Lung (tissue), 12 donors: ENCODE results near the gene INPP4B. TPM values are rescaled to one million over a fixed set of nuclear protein-coding genes. Genes with fewer than 3 reads are reported as not detected.
"Not testable (repeated sequence)": the region's sequence is repeated elsewhere in the genome, so short reads cannot be mapped to it uniquely, and the experiment has no call there.

Experiments used
- ATAC-seq: fragments of 200-7000 bp; cut with Tn5 transposase; one replicate; pipeline ENCODE4 v1.9.1; 2020; ENCODE audit warnings: moderate number of reproducible peaks; ENCODE audit not compliant: insufficient read depth, low FRiP score
- DNase-seq, 3 donors: peaks; one replicate each; pipeline ENCODE4 v3.0.0-alpha.2; 2013 to 2017
- H3K27ac ChIP-seq, 2 donors: one replicate each; pipeline ENCODE4 v1.5.1; 2013; ENCODE audit warnings: mild to moderate bottlenecking in 2 of 2, moderate library complexity in 2 of 2, control low read depth in 1 of 2, inconsistent platforms in 1 of 2, low read depth in 1 of 2, low read length in 1 of 2
- H3K27me3 ChIP-seq, 3 donors: one replicate each; pipeline ENCODE4 v1.5.1; 2013; ENCODE audit warnings: low read length in 2 of 3; ENCODE audit not compliant: control insufficient read depth in 3 of 3, insufficient read depth in 3 of 3
- H3K36me3 ChIP-seq, 4 donors: one replicate each; pipeline ENCODE4 v1.5.1; 2013; ENCODE audit warnings: low read length in 4 of 4, mild to moderate bottlenecking in 1 of 4, moderate library complexity in 1 of 4; ENCODE audit not compliant: control insufficient read depth in 4 of 4, insufficient read depth in 4 of 4
- H3K4me1 ChIP-seq, 5 donors: one replicate each; pipeline ENCODE4 v1.5.1; 2013; ENCODE audit warnings: low read length in 5 of 5, mild to moderate bottlenecking in 2 of 5, moderate library complexity in 1 of 5; ENCODE audit not compliant: control insufficient read depth in 5 of 5, insufficient read depth in 5 of 5
- H3K4me3 ChIP-seq: one replicate; pipeline ENCODE4 v1.5.1; 2013; ENCODE audit warnings: mild to moderate bottlenecking, control low read depth, moderate library complexity
- H3K9ac ChIP-seq, 2 donors: one replicate each; pipeline ENCODE4 v1.5.1; 2013; ENCODE audit warnings: low read length in 2 of 2, control low read depth in 1 of 2; ENCODE audit not compliant: insufficient read depth in 1 of 2
- H3K9me3 ChIP-seq, 4 donors: one replicate each; pipeline ENCODE4 v1.5.1; 2013; ENCODE audit warnings: low read length in 3 of 4, mild to moderate bottlenecking in 1 of 4, moderate library complexity in 1 of 4; ENCODE audit not compliant: control insufficient read depth in 4 of 4, insufficient read depth in 3 of 4
- WGBS, 2 donors: extraction: QIAGEN DNeasy Blood & Tissue Kit; methylation state at CpG; one replicate each; pipeline ENCODE4 v1.1.7; 2013; 5-methylcytosine and 5-hydroxymethylcytosine counted together
- polyA plus RNA-seq, 2 donors: library from polyadenylated mRNA; stranded (reverse); fragments of 200-250 nt; gene quantifications; one replicate each; pipeline ENCODE4 v1.2.1, GENCODE V29; 2013
- total RNA-seq, 2 donors: library from RNA; depleted of rRNA in 1 of 2; stranded (reverse); fragments of >200 nt in 1 of 2; gene quantifications; one replicate each; pipeline ENCODE4 v1.2.1, GENCODE V29; 2014 to 2021
- TF ChIP-seq, protein P1 (sequence below): IDR thresholded peaks from 2 replicates; pipeline ENCODE4 v1.5.1; 2012; ENCODE audit warnings: mild to moderate bottlenecking; ENCODE audit errors: control extremely low read depth, extremely low read depth
- donor health status: control.
- donor health status: control.
- donor health status: Bipolar disorder and iron deficiency.
- donor health status: healthy.
- donor health status: DM: yes; HTN: yes; CAD: no.

Gene INPP4B
- total and polyA plus RNA-seq, 4 donors: 2.4 to 32.6 (median 5.6) TPM

DNA sequence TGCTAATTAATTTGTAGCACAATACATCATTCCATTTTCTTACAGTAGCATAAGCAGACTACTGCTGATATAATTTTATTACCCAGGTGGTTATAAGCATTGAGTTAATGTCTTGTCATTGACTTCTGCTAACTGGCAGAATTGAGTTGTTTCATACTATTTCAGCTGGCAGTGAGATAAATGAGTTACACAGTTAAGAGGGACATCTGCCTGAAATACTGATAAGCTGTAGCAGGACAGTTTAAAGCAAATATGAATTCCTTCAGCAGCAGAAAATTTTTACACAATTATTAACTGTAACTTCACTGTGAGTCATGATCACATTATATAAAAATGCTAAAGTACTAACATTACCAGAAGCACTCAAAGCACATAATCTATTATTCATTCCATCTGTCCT is 326.8 kb downstream of the INPP4B start:
- DNase-seq: no peak
- Histone ChIP-seq H3K4me1 (peaks cover 0 to 10% (median 0%) of the 10 kb centered on the region in 5 donors), H3K9me3 (no peaks in the 10 kb centered on the region), H3K36me3 (no peaks in the 10 kb centered on the region), H3K27ac (no peak overlapping the region), H3K27me3 (no peaks in the 10 kb centered on the region), H3K9ac (no peak overlapping the region), H3K4me3 (no peak overlapping the region)
- ATAC-seq: no peak
- TF ChIP-seq, protein P1, sequence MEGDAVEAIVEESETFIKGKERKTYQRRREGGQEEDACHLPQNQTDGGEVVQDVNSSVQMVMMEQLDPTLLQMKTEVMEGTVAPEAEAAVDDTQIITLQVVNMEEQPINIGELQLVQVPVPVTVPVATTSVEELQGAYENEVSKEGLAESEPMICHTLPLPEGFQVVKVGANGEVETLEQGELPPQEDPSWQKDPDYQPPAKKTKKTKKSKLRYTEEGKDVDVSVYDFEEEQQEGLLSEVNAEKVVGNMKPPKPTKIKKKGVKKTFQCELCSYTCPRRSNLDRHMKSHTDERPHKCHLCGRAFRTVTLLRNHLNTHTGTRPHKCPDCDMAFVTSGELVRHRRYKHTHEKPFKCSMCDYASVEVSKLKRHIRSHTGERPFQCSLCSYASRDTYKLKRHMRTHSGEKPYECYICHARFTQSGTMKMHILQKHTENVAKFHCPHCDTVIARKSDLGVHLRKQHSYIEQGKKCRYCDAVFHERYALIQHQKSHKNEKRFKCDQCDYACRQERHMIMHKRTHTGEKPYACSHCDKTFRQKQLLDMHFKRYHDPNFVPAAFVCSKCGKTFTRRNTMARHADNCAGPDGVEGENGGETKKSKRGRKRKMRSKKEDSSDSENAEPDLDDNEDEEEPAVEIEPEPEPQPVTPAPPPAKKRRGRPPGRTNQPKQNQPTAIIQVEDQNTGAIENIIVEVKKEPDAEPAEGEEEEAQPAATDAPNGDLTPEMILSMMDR: no peak

DNA sequence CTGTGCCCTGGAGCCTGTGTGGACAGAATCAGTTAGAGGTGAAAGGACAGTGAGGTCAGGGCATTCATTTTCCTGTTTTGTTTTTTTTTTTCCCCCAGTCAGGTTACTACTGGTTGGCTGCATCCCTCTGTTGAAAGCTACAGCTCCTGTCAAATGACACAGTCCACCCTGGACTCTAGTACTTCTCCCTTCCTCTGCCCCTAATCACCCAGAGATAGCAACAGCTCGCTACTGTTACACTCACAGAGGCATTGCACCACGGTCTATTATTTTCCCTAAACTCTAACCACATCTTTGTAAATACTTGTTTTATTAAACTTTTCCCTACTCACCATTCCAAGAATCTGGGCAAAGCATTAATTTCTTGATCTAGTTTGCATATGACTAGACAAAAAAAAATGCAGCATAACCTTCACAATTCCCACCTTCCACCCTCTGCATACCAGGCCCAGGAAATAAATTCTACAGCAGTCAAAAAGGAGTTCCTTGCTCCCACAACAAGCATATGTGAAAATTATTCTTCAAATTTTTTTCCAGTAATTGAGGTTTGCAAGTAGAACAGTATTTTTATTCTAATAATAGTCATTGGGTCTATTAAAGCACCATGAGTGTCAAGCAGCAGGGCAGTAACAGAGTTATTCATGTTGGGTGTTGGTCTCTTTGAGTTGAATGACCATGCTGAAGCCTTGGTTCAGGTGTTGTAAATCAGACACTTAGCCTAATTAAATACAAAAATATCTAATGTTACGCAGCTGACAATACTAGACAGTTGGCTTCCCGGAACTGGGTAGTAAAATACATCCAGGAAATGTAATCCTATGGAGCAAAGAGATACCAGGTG is 329.2 kb downstream of the INPP4B start:
- TF ChIP-seq, protein P1: no peak
- Histone ChIP-seq H3K27me3 (no peaks in the 10 kb centered on the region), H3K4me1 (peaks cover 0 to 8% (median 0%) of the 10 kb centered on the region in 5 donors), H3K9ac (no peak overlapping the region), H3K27ac (peak overlapping the region in 1 of 2 donors; percentile 1), H3K9me3 (no peaks in the 10 kb centered on the region), H3K36me3 (no peaks in the 10 kb centered on the region), H3K4me3 (no peak overlapping the region)
- ATAC-seq (peak; percentile 53), DNase-seq (no peak)
- 81 to 89% methylated on average over 4 of the region's 4 CpGs for WGBS, 2 donors

DNA sequence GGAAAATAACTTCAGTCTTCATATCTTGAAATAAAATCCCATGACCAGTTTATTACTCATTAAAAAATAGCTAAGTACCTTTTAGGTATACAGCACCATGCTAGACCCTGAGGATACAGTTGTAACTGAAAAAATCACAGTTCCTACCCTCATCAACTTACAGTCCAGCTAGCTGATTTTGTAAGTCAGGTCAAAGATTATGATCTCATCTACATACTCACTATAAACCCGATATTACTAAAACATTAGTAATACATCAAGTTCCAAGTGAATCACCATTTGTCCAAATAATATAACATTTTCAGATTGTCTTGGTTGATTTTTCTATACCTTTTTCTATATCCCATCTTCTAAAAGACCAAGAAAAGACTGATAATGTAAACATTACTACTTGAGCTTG is 333.9 kb downstream of the INPP4B start:
- ATAC-seq: no peak
- Histone ChIP-seq H3K9ac (no peak overlapping the region), H3K4me1 (peaks cover 0 to 8% (median 0%) of the 10 kb centered on the region in 5 donors), H3K27ac (no peak overlapping the region), H3K36me3 (no peaks in the 10 kb centered on the region), H3K27me3 (no peaks in the 10 kb centered on the region), H3K4me3 (no peak overlapping the region), H3K9me3 (no peaks in the 10 kb centered on the region)
- no peak for DNase-seq
- WGBS, 2 donors: 93 to 98% methylated on average over 1 of the region's 1 CpG
- TF ChIP-seq, protein P1: no peak

DNA sequence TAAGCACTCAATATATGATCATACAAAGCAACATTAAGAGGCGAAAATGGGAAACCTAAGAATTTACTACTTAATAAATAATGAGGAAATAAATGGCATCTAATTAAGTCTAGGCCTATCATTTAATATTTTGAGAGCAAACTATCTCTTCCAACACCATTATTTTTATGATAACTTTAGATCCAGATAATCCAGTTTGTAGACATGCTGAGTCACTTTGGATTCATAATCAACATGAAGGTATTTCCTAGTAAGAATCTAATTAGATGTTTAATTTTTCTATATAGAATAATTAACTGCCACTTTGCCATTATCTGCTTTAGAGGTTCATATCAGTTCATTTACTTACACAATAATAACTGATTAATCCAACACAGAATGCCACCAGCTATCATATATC is 336.2 kb downstream of the INPP4B start:
- TF ChIP-seq, protein P1: no peak
- Histone ChIP-seq H3K27ac (no peak overlapping the region), H3K4me3 (no peak overlapping the region), H3K36me3 (no peaks in the 10 kb centered on the region), H3K4me1 (no peaks in the 10 kb centered on the region), H3K27me3 (no peaks in the 10 kb centered on the region), H3K9me3 (no peaks in the 10 kb centered on the region), H3K9ac (no peak overlapping the region)
- WGBS, 2 donors: 98 to 100% methylated on average over 1 of the region's 1 CpG
- DNase-seq: no peak
- ATAC-seq: no peak

DNA sequence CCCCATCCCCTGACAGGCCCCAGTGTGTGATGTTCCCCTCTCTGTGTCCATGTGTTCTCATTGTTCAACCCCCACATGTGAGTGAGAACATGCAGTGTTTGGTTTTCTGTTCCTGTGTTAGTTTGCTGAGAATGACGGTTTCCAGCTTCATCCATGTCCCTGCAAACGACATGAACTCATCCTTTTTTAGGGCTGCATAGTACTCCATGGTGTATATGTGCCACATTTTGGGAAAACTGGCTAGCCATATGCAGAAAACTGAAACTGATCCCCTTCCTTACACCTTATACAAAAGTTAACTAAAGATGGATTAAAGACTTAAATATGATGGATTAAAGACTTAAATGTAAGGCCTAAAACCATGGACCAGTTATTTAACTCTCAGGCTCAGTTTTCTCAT is 336.7 kb downstream of the INPP4B start:
- not testable (repeated sequence) for H3K27me3 ChIP-seq, H3K9me3 ChIP-seq, ATAC-seq, H3K4me3 ChIP-seq, DNase-seq, H3K9ac ChIP-seq, H3K27ac ChIP-seq, H3K4me1 ChIP-seq, H3K36me3 ChIP-seq
- 92 to 95% methylated on average over 2 of the region's 2 CpGs for WGBS, 2 donors
